Tibial artery (tissue), 4 donors: ENCODE data around the gene MAPK1IP1L.
A peak's percentile ranks its signal among the peaks of the same experiment; 100 is the strongest.

Experiments
- DNase-seq, 2 donors: peaks; one replicate each; pipeline ENCODE4 v3.0.0-alpha.2; 2019
- H3K27ac ChIP-seq, 2 donors: fragments of 200-600 bp; sonication (generic) in 1 of 2; 1 replicate in 1 of 2; 2 replicates in 1 of 2; pipeline ENCODE4 v1.5.1; 2018 to 2019; ENCODE audit warnings: mild to moderate bottlenecking in 1 of 2
- H3K27me3 ChIP-seq, 2 donors: fragments of 200-600 bp; sonication (generic) in 1 of 2; one replicate each; pipeline versions ENCODE4 v1.5.1 to v1.6.0; 2016 to 2019
- H3K36me3 ChIP-seq, 3 donors: fragments of 200-600 bp; sonication (generic) in 2 of 3; one replicate each; pipeline ENCODE4 v1.5.1; 2016 to 2019; ENCODE audit warnings: mild to moderate bottlenecking in 2 of 3
- H3K4me1 ChIP-seq, 4 donors: fragments of 200-600 bp; sonication (generic) in 2 of 4; 1 replicate in 3 of 4; 2 replicates in 1 of 4; pipeline ENCODE4 v1.5.1; 2016 to 2019
- H3K4me3 ChIP-seq, 2 donors: fragments of 200-600 bp; sonication (generic) in 1 of 2; 1 replicate in 1 of 2; 2 replicates in 1 of 2; pipeline ENCODE4 v1.5.1; 2018 to 2019; ENCODE audit warnings: mild to moderate bottlenecking in 2 of 2
- H3K9me3 ChIP-seq, 3 donors: fragments of 200-600 bp; sonication (generic) in 1 of 3; one replicate each; pipeline ENCODE4 v1.5.1; 2016 to 2019
- CTCF ChIP-seq, 2 experiments: fragments of 200-600 bp in 1 of 2; fragments of 450-650 bp in 1 of 2; IDR thresholded peaks; one replicate each; pipeline ENCODE4 v1.5.1; 2017 to 2019; ENCODE audit warnings: antibody characterized with exemption in 2 of 2, mild to moderate bottlenecking in 1 of 2, moderate library complexity in 1 of 2
- intact Hi-C: fragments of 100-400 bp; cut with DNase I; formaldehyde crosslinking; loops from one replicate; pipeline ENCODE4 v1.15.0; 2023; ENCODE audit warnings: low total_unique reads

The MAPK1IP1L gene

GRCh38 chr14:55099756-55100155 is 48.3 kb downstream of the MAPK1IP1L start:
- no peaks in the 10 kb centered on the region for H3K27me3 ChIP-seq
- no peaks in the 10 kb centered on the region for H3K36me3 ChIP-seq
- peaks cover 0 to 4% (median 0%) of the 10 kb centered on the region in 3 donors for H3K9me3 ChIP-seq
- no peak for DNase-seq
- intact Hi-C loops = no loop called here
- peaks cover 0 to 53% (median 43%) of the 10 kb centered on the region in 4 donors for H3K4me1 ChIP-seq
- peak overlapping the region; percentile 42 to 72 for H3K27ac ChIP-seq
- no peak overlapping the region for H3K4me3 ChIP-seq
- no peak for TF ChIP-seq CTCF (IDR thresholded peaks at IDR 0.05)

DNA sequence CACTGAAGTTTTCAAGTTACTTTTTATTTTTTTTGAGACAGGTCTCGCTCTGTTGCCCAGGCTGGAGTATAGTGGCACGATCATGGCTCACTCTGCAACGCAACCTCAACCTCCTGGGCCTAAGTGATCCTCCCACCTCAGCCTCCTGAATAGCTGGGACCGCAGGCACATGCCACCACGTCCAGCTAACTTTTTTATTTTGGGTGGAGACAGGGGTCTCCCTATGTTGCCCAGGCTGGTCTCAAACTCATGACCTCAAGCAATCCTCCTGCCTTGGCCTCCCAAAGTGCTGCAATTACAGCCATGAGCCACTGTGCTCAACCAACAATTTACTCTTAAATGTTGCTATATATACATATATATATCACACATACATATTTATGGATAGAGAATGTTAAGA is 50.3 kb downstream of the MAPK1IP1L start:
- intact Hi-C loops = no loop called here
- peak in 1 of 2 donors; percentile 13 for DNase-seq
- H3K27me3 ChIP-seq = no peaks in the 10 kb centered on the region
- peaks cover 0 to 4% (median 0%) of the 10 kb centered on the region in 3 donors for H3K9me3 ChIP-seq
- H3K4me1 ChIP-seq = peaks cover 0 to 66% (median 50%) of the 10 kb centered on the region in 4 donors
- H3K36me3 ChIP-seq = no peaks in the 10 kb centered on the region
- H3K27ac ChIP-seq = peak overlapping the region; percentile 82 to 97
- no peak overlapping the region for H3K4me3 ChIP-seq
- TF ChIP-seq CTCF (IDR thresholded peaks at IDR 0.05) = peak in 1 of 2 experiments; percentile 4

DNA sequence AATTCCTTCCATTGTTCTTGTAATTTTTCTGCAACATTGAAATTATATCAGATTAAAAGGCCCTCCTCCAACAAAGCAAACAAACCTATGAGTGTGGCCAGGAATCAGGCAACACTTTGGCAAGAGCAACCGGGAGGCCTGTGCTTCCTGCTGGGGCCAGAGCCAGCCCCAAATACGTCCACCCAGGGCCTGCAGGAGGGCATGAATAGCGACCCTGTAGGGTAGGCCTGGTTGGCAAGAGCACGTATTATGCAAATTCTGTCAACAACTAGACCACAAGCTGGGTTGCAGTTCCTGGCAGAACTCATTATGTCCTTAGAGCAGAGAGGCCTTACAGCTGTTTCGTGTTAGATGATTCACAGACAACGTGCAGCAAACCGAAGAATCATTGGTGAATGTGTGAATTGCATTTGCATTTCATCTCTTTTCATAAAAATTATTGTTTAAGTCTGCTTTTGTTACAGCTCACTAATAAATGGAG is 50.7 kb downstream of the MAPK1IP1L start:
- intact Hi-C loops = no loop called here
- H3K4me1 ChIP-seq = peaks cover 0 to 71% (median 55%) of the 10 kb centered on the region in 4 donors

DNA sequence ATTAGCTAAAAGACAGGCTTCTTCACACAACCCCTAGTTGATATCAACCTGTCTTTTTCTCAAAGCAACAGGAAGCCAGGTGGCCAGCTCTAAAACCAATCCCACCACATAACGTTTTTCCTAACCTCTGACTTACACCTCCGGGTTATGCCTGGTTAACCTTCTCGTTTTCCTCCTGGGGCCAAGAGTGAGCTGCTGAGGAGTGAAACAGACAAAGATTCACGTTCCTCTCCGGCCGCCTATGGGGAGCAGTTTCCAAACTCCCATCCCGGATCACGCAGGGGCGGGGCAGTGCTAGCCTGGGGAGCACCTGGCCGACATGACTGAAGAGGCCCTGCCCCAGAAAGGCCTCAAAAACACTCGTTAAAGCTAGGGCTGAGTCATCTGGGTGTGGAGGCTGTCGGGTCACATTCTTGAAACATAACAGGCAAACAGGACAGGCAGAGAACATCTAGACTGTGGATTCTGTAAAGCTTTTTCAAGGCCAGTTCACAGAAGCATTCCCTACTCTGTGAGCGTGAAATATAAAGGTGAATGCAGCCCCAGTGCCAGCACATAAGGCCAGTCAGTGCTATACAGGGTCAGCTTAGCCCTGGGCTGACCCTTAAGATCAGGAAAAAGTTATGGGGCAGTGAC is 51.7 kb downstream of the MAPK1IP1L start:
- no peaks in the 10 kb centered on the region for H3K27me3 ChIP-seq
- H3K4me3 ChIP-seq = no peak overlapping the region
- intact Hi-C loops = no loop called here
- H3K36me3 ChIP-seq = no peaks in the 10 kb centered on the region
- H3K4me1 ChIP-seq = peaks cover 0 to 79% (median 63%) of the 10 kb centered on the region in 4 donors
- no peak for TF ChIP-seq CTCF (IDR thresholded peaks at IDR 0.05)
- DNase-seq = peak; percentile 86 to 88
- H3K27ac ChIP-seq = peak overlapping the region; percentile 82 to 97
- H3K9me3 ChIP-seq = peaks cover 0 to 4% (median 0%) of the 10 kb centered on the region in 3 donors

More for the DNA sequence above, 50.7 kb downstream of the MAPK1IP1L start:
- peak; percentile 90 to 93 for DNase-seq
- Histone ChIP-seq H3K27me3 (no peaks in the 10 kb centered on the region), H3K4me3 (no peak overlapping the region), H3K9me3 (peaks cover 0 to 4% (median 0%) of the 10 kb centered on the region in 3 donors), H3K27ac (peak overlapping the region; percentile 82 to 97), H3K36me3 (no peaks in the 10 kb centered on the region)
- TF ChIP-seq CTCF (IDR thresholded peaks at IDR 0.05) = no peak

DNA sequence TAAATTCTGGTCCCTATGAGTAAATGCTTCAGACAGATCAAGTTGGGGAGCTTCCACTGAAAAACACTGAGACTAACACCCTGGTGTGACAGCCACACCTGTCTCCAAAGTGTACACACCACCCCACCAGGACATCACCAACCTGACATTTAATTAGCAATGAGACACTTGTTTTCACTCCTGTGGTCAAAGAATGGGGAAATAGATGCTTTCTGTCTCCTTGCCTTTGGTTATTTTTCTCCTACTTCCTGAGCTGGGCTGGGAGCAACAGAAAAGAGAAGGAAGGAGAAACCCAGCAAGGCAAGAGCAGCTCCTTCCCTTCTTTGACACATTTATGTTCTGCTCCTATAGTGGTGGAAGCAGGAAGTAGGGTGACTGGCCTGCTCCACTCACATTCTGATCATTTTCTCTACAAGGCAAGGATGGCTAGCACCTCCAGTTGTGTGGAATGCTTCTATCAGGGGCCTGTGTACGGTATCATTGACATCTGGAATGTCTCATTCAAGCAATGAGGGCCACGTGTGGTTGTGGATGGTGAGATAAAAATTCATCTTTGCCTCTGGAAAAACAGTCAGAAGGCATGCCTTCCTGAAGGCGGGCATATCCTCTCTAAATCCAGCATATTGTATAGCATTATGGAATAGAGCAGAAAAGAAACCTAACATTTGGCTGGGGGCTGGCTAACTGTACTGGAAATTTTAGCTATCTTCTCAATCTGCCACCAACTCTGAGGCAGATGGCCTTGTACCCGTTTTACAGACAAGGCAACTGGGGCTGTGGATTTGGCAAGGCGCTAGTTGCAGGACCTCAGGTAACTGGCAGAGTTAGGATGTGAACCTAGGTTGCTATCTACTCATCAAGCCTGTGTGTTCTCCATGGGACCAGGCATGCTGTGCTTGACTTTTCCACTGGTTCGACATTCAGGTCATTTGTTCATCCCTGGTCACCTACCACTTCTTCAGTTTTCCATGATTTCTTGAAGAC is 52.8 kb downstream of the MAPK1IP1L start:
- H3K4me3 ChIP-seq = no peak overlapping the region
- no peak for TF ChIP-seq CTCF (IDR thresholded peaks at IDR 0.05)
- no peak for DNase-seq
- peaks cover 0 to 4% (median 0%) of the 10 kb centered on the region in 3 donors for H3K9me3 ChIP-seq
- peak overlapping the region; percentile 82 to 97 for H3K27ac ChIP-seq
- H3K36me3 ChIP-seq = no peaks in the 10 kb centered on the region
- intact Hi-C loops = no loop called here
- no peaks in the 10 kb centered on the region for H3K27me3 ChIP-seq
- peaks cover 0 to 83% (median 68%) of the 10 kb centered on the region in 4 donors for H3K4me1 ChIP-seq
